HG02970 (cell line): ENCODE data around the gene FOXN1.
"Not testable (repeated sequence)": the region's sequence is repeated elsewhere in the genome, so short reads cannot be mapped to it uniquely, and the experiment has no call there.

Source experiments
- ATAC-seq: cut with Tn5 transposase; IDR thresholded peaks from one replicate; pipeline ENCODE4 v1.9.1; 2021; ENCODE audit warnings: mild to moderate bottlenecking, moderate library complexity, moderate number of reproducible peaks; ENCODE audit not compliant: unreplicated experiment, low FRiP score

FOXN1 gene

GRCh38 chr17:28505986-28506665 is at the start of gene FOXN1:
Gene FOXN1, plus strand, starts transcription at chr17:28506348. Its CDS starts 17,622 bp downstream, at chr17:28523970.
- no peak for ATAC-seq

GRCh38 chr17:28457890-28458289 is 48.3 kb upstream of the FOXN1 start:
- ATAC-seq = no peak

GRCh38 chr17:28458881-28459280 is 47.3 kb upstream of the FOXN1 start:
- not testable (repeated sequence) for ATAC-seq

GRCh38 chr17:28460901-28461300 is 45.2 kb upstream of the FOXN1 start:
- ATAC-seq = no peak

- no peak for ATAC-seq
Observed at GRCh38 chr17:28466001-28466400, 40.1 kb upstream of the FOXN1 start.

- no peak for ATAC-seq
Observed at GRCh38 chr17:28466521-28467048, 39.6 kb upstream of the FOXN1 start.

- no peak for ATAC-seq
Observed at GRCh38 chr17:28467456-28468025, 38.6 kb upstream of the FOXN1 start.

- ATAC-seq = not testable (repeated sequence)
Observed at GRCh38 chr17:28468033-28468735, 38.0 kb upstream of the FOXN1 start.

GRCh38 chr17:28468781-28469180 is 37.4 kb upstream of the FOXN1 start:
- ATAC-seq = no peak

- ATAC-seq = no peak
Observed at GRCh38 chr17:28469376-28469775, 36.8 kb upstream of the FOXN1 start.

GRCh38 chr17:28470266-28470913 is 35.8 kb upstream of the FOXN1 start:
- ATAC-seq = no peak

- ATAC-seq = no peak
Observed at GRCh38 chr17:28470914-28471366, 35.2 kb upstream of the FOXN1 start.

- no peak for ATAC-seq
Observed at GRCh38 chr17:28471531-28472342, 34.4 kb upstream of the FOXN1 start.

- no peak for ATAC-seq
Observed at GRCh38 chr17:28472871-28473497, 33.2 kb upstream of the FOXN1 start.

- ATAC-seq = no peak
Observed at GRCh38 chr17:28473542-28473941, 32.6 kb upstream of the FOXN1 start, which contains the start of gene SLC13A2. Gene SLC13A2, plus strand, starts transcription at chr17:28473644. Its CDS starts 69 bp downstream, at chr17:28473713.

- no peak for ATAC-seq
Observed at GRCh38 chr17:28474111-28474531, 32.0 kb upstream of the FOXN1 start.

GRCh38 chr17:28475151-28475900 is 30.8 kb upstream of the FOXN1 start:
- no peak for ATAC-seq

- no peak for ATAC-seq
Observed at GRCh38 chr17:28476076-28476865, 29.9 kb upstream of the FOXN1 start.
